ENCODE data around the gene OGG1.
A peak's percentile ranks its signal among the peaks of the same experiment; 100 is the strongest.

Gene OGG1

DNA sequence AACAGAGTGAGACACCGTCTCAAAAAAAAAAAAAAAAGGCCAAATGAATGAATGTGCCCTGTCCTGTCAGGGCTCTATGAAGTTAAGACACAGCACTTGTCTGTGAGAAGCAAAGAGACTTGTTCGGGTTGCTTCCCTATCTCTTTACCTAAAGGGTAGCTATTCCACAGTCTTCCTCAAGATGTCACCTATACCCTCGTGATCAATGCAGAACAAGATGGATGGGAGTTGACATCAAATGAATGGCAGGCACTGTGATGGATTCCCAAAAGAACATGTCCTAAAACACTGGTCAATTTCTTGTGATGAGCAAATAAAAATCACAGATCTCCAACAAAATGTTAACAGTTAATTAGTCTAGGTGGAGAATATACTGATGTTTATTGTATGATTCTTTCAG, 33.0 kb downstream of the OGG1 start:
- H3K4me3 ChIP-seq (ENCODE audit: low read depth, low read length) = no peak overlapping the region
- peak; percentile 72 for DNase-seq (ENCODE audit: low read depth)
- TF ChIP-seq, protein P1, sequence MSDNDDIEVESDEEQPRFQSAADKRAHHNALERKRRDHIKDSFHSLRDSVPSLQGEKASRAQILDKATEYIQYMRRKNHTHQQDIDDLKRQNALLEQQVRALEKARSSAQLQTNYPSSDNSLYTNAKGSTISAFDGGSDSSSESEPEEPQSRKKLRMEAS (IDR thresholded peaks at IDR 0.05; ENCODE audit: low read depth, low read length) = no peak
- TF ChIP-seq, protein P2, sequence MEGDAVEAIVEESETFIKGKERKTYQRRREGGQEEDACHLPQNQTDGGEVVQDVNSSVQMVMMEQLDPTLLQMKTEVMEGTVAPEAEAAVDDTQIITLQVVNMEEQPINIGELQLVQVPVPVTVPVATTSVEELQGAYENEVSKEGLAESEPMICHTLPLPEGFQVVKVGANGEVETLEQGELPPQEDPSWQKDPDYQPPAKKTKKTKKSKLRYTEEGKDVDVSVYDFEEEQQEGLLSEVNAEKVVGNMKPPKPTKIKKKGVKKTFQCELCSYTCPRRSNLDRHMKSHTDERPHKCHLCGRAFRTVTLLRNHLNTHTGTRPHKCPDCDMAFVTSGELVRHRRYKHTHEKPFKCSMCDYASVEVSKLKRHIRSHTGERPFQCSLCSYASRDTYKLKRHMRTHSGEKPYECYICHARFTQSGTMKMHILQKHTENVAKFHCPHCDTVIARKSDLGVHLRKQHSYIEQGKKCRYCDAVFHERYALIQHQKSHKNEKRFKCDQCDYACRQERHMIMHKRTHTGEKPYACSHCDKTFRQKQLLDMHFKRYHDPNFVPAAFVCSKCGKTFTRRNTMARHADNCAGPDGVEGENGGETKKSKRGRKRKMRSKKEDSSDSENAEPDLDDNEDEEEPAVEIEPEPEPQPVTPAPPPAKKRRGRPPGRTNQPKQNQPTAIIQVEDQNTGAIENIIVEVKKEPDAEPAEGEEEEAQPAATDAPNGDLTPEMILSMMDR (IDR thresholded peaks at IDR 0.05; ENCODE audit: low read depth, low read length) = peak; percentile 38

DNA sequence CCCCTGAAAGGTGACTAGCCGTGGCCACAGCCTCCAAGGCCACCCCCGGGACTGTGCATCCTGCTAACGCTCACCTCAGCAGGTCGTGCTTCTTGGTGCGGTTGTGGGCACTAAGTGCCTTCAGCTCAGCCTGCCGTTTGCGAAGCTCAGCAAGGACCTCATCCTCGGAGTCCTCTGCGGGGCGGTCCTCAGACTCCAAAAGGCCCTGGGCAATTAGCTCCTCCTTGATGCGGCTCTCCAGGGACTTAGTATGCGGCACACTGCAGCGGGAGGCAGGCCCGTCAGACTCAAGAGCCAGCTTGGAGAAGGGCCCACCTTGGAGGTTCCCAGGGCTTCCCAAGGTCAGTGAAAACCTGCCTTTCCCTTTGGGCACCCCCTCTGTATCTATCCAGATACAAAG, 34.2 kb downstream of the OGG1 start:
- no peak overlapping the region for H3K4me3 ChIP-seq (ENCODE audit: low read depth, low read length)
- TF ChIP-seq MYC (IDR thresholded peaks at IDR 0.05; ENCODE audit: low read depth, low read length) (no peak), POLR2A (IDR thresholded peaks at IDR 0.05; ENCODE audit: extremely low read depth, insufficient read length) (no peak)
- TF ChIP-seq, protein P2 (IDR thresholded peaks at IDR 0.05; ENCODE audit: low read depth, low read length) = no peak
- TF ChIP-seq, protein P1 (IDR thresholded peaks at IDR 0.05; ENCODE audit: low read depth, low read length) = no peak
- DNase-seq (ENCODE audit: low read depth) = no peak

- DNase-seq (ENCODE audit: low read depth) = no peak
- TF ChIP-seq MYC (IDR thresholded peaks at IDR 0.05; ENCODE audit: low read depth, low read length) (no peak), POLR2A (IDR thresholded peaks at IDR 0.05; ENCODE audit: extremely low read depth, insufficient read length) (no peak)
- TF ChIP-seq, protein P1 (IDR thresholded peaks at IDR 0.05; ENCODE audit: low read depth, low read length) = no peak
- TF ChIP-seq, protein P2 (IDR thresholded peaks at IDR 0.05; ENCODE audit: low read depth, low read length) = no peak
- no peak overlapping the region for H3K4me3 ChIP-seq (ENCODE audit: low read depth, low read length)
These were observed 35.2 kb downstream of the OGG1 start for GRCh38 chr3:9784965-9785364.

- no peak overlapping the region for H3K4me3 ChIP-seq (ENCODE audit: low read depth, low read length)
- peak; percentile 36 for DNase-seq (ENCODE audit: low read depth)
- no peak for TF ChIP-seq MYC (IDR thresholded peaks at IDR 0.05; ENCODE audit: low read depth, low read length)
- TF ChIP-seq, protein P1 (IDR thresholded peaks at IDR 0.05; ENCODE audit: low read depth, low read length) = no peak
- TF ChIP-seq POLR2A (IDR thresholded peaks at IDR 0.05; ENCODE audit: extremely low read depth, insufficient read length) = no peak
- TF ChIP-seq, protein P2 (IDR thresholded peaks at IDR 0.05; ENCODE audit: low read depth, low read length) = no peak
These were observed 35.9 kb downstream of the OGG1 start for GRCh38 chr3:9785602-9786001.

DNA sequence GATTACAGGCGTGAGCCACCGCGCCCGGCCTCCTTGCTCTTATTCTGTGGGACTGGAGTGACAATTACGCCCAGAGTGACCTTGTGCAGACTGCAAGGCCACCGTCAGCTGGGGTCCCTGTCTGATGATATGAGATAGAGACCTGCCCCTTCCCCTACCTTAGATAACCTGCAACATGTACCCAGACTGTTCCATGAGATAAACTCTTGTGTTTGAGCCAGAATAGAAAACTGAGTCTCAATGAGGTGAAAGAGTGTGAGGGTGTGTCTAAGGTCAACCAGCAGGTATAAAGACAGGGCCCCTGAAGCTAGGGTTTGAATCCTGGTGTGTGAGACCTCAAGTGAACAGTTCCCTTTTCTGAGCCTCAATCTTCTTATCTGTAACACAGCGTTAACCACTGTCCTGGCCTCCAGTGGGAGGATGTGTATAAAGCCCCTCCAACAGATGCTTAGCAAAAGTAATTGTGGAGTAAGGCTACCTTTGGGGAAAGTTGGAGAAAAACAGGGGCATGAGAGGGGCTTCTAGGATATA, 36.5 kb downstream of the OGG1 start:
- peak; percentile 55 for DNase-seq (ENCODE audit: low read depth)

More for the DNA sequence above, 36.5 kb downstream of the OGG1 start:
- TF ChIP-seq, protein P1 (IDR thresholded peaks at IDR 0.05; ENCODE audit: low read depth, low read length) = no peak
- TF ChIP-seq MYC (IDR thresholded peaks at IDR 0.05; ENCODE audit: low read depth, low read length) (no peak), POLR2A (IDR thresholded peaks at IDR 0.05; ENCODE audit: extremely low read depth, insufficient read length) (no peak)
- TF ChIP-seq, protein P2 (IDR thresholded peaks at IDR 0.05; ENCODE audit: low read depth, low read length) = no peak
- no peak overlapping the region for H3K4me3 ChIP-seq (ENCODE audit: low read depth, low read length)

Measured in NB4 (cell line).